ENCODE data around the gene PLCH1.

The PLCH1 gene

DNA sequence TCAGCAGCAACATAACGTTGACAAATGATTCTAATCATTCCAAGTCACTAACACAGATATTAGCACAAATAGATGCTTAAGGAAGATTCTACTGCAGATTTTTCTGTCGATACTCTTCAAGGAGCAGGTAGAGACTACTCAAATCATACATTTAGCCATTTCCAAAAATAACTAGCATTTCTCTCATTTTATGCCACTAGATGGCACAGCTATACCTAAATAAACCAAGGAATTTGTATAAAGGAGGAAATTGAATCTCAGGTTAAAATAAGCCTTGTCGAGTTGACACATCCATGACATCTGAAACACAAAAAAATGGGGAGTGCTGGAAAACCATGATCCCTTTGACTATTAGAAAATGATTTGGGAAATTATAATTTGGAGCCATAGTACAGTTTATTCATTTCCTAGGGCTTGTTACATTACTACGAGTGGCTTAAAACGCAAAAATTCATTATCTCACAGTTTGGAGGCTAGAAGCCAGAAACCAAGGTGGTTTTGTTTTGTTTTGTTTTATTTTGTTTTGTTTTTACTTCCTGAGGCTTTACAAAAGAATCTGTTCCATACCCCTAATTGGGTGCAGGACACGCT is 391.9 kb downstream of the PLCH1 start:
- no peak for DNase-seq (ENCODE audit: low read depth in 1 of 2, low spot score in 1 of 2)

DNA sequence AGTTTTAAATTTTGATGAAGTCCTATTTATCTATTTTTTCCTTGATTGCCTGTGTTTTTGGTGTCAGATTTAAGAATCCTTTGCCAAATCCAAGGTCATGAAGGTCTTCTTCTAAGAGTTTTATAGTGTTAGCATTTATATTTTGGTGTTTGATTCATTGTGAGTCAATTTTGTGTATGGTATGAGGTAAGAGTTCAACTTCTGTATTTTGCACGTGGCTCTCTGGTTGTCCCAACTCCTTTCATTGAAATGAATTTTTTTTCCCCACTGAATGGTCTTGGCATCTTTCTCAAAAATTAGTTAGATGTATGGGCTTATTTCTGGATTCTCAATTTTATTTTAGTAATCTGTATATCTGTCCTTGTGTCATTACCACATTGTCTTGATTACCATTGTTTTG is 394.3 kb downstream of the PLCH1 start:
- no peak for DNase-seq (ENCODE audit: low read depth in 1 of 2, low spot score in 1 of 2)

DNA sequence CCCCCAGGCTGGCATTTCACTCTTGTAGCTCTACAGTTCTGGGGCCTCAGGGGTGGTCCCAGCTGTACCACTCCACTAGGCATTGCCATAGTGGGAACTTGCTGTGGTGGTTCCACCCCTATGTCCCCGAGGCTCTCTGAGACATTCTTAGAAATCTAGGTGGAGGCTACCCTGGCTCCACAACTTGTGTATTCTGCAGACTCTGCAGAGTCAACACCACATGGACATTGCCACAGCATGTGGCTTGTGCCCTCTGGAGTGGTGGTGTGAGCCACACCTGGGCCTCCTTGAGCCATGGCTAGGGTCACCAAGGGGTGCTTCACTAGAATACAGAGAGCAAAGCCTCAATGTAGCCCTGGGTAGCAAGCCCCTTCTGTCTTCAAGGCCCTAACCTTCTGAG is 397.0 kb downstream of the PLCH1 start:
- no peak for DNase-seq (ENCODE audit: low read depth in 1 of 2, low spot score in 1 of 2)

DNA sequence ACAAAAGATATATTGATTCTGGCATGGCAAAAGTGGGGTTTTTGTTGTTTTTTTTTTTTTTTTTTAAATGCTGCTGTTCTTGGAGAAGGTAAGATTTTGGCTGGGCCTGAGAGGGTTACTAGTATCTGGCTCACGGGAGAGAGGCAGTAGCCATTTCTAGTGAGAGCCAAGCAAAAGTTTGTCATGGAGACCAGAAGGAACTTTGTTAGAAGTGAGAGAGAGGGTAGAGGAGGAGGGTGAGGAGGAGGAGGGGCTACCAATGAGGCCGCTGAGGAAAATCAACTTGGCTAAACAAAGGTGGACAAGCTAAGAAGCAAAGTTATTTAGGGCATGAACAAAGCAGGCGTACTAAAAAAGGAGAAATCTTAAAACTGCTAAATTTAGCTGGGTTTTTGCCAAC is 402.5 kb downstream of the PLCH1 start:
- DNase-seq (ENCODE audit: low read depth in 1 of 2, low spot score in 1 of 2): no peak

DNA sequence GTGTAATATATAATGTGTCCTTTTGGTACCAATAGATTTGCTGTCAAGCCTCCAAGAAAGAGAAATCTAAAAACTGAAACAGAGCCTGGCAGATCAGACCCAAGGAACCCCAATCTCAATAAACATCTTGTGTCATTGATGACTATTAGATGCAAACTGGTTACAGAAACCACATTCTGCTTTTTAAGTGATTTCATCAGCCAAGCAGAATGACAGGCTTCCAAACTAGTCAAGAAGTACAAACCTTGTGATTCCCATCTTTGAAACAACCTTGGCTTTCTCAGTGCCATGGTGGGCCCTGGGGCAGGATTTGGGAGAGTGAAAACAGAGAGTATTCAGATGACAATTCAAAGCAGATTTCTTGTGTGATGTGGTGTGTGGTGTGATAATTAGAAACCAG is 405.8 kb downstream of the PLCH1 start:
- DNase-seq (ENCODE audit: low read depth in 1 of 2, low spot score in 1 of 2): no peak

DNA sequence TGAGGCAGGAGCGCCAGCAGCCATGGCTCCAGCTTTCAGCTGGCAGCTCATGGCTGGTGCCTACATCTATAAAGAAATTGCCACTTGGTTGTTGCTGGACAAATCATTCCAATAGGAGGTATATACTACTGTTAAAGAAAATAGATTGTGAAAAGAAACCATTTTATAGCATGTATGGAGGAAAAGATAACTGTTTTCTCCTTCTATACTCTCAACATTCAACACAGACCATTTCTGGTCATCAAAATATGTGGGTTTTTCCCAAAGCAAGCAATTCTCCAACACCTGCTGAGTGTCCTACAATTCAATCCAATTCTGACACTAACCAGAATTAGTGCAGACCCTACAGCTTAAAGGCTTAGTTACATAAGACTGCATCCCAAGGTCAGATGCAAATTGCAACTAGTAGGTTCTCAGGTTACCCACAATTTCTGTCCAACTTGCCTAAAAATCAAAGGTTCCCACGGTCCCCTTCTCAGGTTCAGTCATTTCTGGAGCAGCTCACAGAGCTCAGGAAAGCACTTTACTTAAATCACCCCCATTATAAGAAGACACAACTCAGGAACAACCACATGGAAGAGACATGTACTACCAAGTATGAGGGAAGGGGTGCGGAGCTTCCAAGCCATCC is 409.0 kb downstream of the PLCH1 start:
- no peak for DNase-seq (ENCODE audit: low read depth in 1 of 2, low spot score in 1 of 2)

DNA sequence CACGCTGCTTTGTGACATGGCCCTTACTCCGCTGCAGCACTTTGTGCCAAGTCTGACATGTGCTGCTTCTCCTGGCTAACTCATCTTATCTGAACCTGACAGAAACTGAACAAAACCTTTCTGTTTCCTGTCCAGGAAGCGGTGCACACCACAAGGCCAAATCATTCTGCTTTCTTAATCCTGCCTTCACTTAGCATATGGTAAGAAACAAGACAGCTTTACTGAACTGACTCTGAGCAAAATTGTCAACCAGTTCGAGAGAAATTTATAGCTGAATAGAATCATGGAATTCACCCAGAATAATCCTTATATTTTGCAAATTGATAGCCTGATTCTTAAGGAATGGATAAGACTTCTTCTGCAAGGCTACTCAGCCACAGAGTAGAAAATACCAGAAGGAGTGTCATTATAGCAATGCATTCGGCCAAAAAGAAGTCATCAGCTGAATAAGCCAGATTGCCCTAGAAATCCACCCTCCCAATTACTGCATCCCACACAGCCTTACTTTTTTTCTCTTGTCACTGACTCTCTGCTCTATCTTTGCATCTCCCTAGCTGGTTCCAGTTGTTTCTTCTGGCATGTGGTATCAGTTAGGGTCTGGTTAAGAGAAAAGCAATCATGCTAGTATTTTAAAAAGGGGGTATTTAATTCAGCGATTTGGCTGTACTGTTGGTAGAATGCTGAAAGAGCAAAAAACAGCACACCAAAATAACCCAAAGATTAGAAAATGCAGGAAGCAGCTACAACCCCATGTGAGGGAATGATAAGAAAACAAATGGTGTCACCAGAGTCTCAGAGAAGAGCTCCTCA is 409.8 kb downstream of the PLCH1 start:
- DNase-seq (ENCODE audit: low read depth in 1 of 2, low spot score in 1 of 2): no peak

DNA sequence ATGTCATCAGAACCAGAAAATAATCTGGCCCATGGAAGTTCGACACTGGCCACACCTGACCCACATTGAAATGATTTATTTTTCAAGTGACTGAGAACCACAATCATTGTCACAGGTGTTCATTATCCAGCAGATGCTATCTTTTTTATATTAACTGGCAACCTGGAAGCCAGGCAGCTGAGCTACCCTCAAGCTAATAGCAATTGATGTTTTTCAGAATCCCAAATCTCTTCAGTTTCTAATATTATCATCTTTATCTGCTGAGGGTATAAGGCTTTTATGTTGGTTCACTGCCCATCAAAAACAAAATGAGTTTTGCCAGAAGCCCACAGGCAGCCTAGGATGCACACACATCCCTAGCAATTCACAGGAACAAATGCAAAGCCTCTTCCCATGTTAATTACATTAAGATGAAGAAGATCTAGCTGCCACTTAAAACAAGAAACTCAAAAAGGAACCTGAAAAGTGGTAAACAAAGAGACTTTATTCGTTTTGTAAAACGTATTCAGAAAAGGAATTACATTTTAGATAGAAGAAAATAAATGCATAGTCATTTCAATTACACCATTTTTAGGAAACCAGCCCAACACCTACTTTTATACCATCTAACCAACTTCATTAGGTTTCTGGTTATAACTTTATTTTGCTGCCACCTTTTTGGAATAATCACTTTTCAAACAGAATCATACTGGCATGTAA is 410.5 kb downstream of the PLCH1 start:
- no peak for DNase-seq (ENCODE audit: low read depth in 1 of 2, low spot score in 1 of 2)

DNA sequence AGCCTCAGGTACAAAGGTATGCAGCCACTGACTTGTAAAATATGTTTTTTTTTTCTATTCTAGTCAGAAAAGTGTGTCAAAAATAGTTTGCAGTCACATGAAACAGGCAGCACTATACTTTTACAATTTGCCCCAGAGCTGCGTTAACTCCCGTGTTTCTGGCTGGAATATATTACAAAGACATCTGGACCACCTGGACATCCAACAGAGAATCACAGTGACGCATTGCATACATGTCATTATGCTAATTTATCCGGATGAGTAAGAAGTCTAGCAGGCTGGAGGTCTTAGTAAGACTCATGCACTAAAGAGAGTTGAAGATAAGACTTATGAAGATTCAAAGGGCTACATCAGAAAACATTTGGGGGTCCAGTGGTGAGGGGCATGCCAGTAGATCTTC is 412.2 kb downstream of the PLCH1 start:
- DNase-seq (ENCODE audit: low read depth in 1 of 2, low spot score in 1 of 2): no peak

DNA sequence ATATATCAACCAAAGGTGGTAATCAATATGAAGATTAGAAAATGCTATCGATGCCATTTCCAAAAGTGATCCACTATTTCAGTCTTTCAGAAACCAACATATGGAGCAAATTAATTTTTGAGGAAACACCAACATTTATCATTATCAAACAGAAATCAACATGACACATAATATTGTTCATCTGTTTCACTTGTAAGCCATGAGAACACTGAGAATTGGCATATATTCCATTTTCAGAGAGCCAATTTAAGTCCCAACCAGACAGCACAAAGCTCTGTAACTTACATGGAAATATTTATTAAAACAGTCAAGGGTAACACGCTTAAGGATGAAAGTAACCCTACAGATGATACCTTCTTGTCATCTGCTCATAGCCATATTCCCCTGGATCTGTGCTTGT is 413.8 kb downstream of the PLCH1 start:
- DNase-seq (ENCODE audit: low read depth in 1 of 2, low spot score in 1 of 2): no peak

DNA sequence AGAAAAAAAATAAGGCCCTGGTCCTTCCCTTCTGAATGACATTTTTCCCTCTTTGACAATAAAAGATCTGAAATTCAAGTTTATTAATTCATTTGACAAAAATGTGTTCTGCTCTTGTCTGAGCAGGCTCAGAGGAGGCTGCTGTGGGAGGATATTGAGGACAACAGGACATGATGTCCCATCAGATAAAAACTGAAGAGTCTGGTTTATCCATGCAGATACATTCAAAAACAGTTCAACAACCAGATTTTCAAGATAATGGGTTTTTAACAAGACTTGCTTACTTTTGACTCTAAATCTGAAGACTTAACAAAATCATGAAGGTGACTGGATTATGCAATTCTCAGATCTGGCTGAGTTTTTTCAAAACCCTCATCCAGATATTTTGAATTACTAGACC is 414.5 kb downstream of the PLCH1 start:
- DNase-seq (ENCODE audit: low read depth in 1 of 2, low spot score in 1 of 2): no peak

DNA sequence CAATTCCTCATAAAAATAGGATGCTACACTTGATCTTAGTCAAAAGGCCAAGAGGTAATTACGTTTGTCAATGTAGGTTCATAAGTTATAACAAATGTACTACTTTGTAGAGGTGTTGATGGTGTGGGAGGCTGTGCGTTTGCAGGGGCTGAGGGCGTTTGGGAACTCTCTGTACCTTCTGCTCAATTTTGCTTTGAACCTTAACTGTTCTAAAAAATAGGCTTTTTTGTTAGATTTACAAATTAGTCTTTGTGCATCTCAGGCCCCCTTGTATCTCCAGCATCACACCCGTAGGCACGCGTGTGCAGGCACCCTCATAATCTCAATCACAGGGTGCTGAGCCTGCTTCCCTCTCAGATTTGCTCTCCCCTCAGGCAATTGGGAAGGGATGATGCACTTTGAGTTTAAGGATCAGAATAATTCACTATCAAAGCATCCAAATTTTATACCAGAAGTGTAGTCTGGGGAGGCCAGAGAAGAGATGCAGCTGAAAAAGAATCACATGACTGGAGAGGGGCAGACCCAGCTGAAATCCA is 415.3 kb downstream of the PLCH1 start:
- no peak for DNase-seq (ENCODE audit: low read depth in 1 of 2, low spot score in 1 of 2)

DNA sequence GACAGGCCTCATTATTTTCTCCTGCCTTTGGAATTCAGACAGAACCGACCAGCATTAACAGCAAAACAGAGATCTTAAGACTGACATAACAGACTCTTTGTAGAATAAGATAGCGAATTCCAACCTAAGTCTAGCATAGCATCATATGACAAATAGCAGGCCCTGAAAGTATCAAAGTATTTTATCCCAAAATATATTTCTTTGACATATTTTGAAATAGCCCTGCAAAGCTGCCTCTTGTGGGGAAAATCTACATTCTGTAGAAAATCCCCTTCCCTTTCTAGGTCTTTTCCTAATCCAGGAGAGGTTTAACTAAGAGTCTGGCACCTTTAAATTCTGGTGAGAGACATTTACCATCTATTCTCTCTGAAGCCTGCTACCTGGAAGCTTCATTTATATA is 417.0 kb downstream of the PLCH1 start:
- DNase-seq (ENCODE audit: low read depth in 1 of 2, low spot score in 1 of 2): no peak

DNA sequence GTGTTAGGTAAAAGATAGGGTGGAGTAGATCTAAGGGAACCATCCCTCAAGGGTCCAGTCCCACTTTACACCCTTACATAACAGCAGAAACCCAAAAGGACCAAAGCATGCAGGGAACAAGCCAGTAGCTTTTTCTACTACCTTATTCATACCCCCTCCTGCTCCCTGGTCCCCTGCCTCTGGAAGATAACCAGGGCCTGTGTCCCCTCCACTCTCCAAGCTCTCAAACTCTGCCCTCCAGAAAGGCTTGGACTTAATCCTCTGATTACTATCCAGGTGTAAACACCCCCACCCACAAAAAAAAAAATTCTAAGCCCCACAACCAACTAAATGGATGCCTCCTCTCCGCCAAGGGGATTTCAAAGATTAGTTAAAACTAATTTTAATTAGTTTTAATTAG is 417.4 kb downstream of the PLCH1 start:
- DNase-seq (ENCODE audit: low read depth in 1 of 2, low spot score in 1 of 2): no peak

DNA sequence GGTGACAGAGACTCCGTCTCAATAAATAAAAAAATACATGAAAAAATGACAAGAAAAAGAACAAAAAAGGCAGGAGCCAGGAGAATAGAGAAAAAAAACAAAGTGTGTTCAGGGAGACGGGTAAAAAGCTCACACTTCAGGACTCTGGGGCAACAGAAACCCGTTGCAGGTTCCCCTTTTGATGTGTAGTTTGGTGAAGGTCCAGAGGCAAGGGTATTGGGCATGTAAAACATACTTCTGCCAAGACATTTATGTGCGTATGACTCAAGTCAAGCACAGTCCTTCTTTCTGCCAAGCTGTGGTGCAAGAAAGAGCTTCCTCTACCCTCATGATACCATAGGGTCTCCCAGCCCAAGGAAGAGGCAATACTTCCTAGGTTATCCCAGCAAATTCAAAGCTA is 418.0 kb downstream of the PLCH1 start:
- DNase-seq (ENCODE audit: low read depth in 1 of 2, low spot score in 1 of 2): no peak

DNA sequence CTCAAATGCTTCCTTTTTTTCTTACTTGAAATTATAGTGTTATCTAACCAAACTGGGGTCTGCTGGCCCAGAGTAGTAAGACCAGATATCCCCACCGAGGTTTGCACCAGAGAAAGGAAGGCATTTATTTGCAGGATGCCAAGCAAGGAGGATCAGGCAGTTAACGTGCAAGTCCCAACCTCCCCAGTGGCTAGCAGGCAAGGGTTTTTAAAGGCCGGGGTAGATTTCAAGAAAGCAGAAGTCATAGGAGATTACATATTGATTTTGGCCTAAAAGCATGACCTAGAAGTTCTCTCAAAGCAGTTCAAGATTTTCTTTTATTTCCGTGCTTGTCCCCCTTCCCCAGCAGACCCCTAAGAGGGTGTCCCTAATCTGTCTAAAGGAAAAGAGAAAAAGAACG is 418.6 kb downstream of the PLCH1 start:
- no peak for DNase-seq (ENCODE audit: low read depth in 1 of 2, low spot score in 1 of 2)

Data from stimulated activated CD4-positive, alpha-beta T cell treated with anti-CD3 and anti-CD28 coated beads, Interleukin-15, amount 100 ng/mL, for 1 hour (primary cell).